SK-N-SH (cell line): ENCODE results near the gene IL15RA. TPM values are rescaled to one million over a fixed set of nuclear protein-coding genes. Genes with fewer than 3 reads are reported as not detected.

Experiments
- CTCF ChIA-PET: fragments of 300-600, 350-600 bp; formaldehyde crosslinking; extraction: SDS; loops from one replicate; lab custom pipeline; 2021; lab: Yijun Ruan, JAX
- POLR2A ChIA-PET: fragments of 350-600 bp; sonication (Branson Sonifier 250); formaldehyde crosslinking; extraction: SDS; loops from one replicate; lab custom pipeline; 2020; ENCODE audit warnings: antibody characterized with exemption, inconsistent platforms; lab: Yijun Ruan, JAX
- DNase-seq: peaks from one replicate; pipeline ENCODE4 v3.0.0; 2012
- H2AFZ ChIP-seq: fragments of 200-600 bp; sonication (generic); 2 replicates; pipeline ENCODE4 v1.8.1; 2016; ENCODE audit warnings: antibody characterized with exemption, mild to moderate bottlenecking, low read depth
- H3F3A ChIP-seq: fragments of 200-600 bp; sonication (generic); replicated peaks from 2 replicates; pipeline ENCODE3; 2016; ENCODE audit warnings: antibody characterized with exemption, mild to moderate bottlenecking; ENCODE audit not compliant: insufficient read depth
- H3K27ac ChIP-seq, 2 experiments: fragments of 200-500 bp in 1 of 2; fragments of 200-600 bp in 1 of 2; sonication (Bioruptor generic) in 1 of 2; sonication (generic), shearing (Covaris generic) in 1 of 2; 2 replicates each; pipeline versions ENCODE4 v1.5.1 to v1.6.1; 2014 to 2016; ENCODE audit warnings: low read depth in 2 of 2, inconsistent platforms in 1 of 2, low read length in 1 of 2, mild to moderate bottlenecking in 1 of 2, mixed read lengths in 1 of 2
- H3K27me3 ChIP-seq: fragments of 200-600 bp; sonication (generic), shearing (Covaris generic); 2 replicates; pipeline ENCODE4 v1.6.1; 2016; ENCODE audit warnings: mixed run types; ENCODE audit not compliant: insufficient read depth
- H3K36me3 ChIP-seq, 2 experiments: fragments of 200-500 bp in 1 of 2; fragments of 200-600 bp in 1 of 2; sonication (Bioruptor generic) in 1 of 2; sonication (generic) in 1 of 2; replicated peaks in 1 of 2; 2 replicates each; pipeline versions ENCODE3 to v1.5.1; 2014 to 2016; ENCODE audit warnings: low read length in 1 of 2, mild to moderate bottlenecking in 1 of 2; ENCODE audit not compliant: insufficient read depth in 2 of 2, control insufficient read depth in 1 of 2
- H3K4me1 ChIP-seq, 2 experiments: fragments of 200-500 bp in 1 of 2; fragments of 200-600 bp in 1 of 2; sonication (Bioruptor generic) in 1 of 2; sonication (generic), shearing (Covaris generic) in 1 of 2; 2 replicates each; pipeline versions ENCODE4 v1.5.1 to v1.6.1; 2014 to 2016; ENCODE audit warnings: low read depth in 1 of 2, low read length in 1 of 2, mixed run types in 1 of 2; ENCODE audit not compliant: insufficient read depth in 2 of 2, control insufficient read depth in 1 of 2
- H3K4me2 ChIP-seq: fragments of 200-600 bp; sonication (generic), shearing (Covaris generic); 2 replicates; pipeline ENCODE4 v1.6.1; 2017; ENCODE audit warnings: mixed run types
- H3K4me3 ChIP-seq, 2 experiments: fragments of 200-500 bp in 1 of 2; fragments of 200-600 bp in 1 of 2; sonication (Bioruptor generic) in 1 of 2; sonication (generic), shearing (Covaris generic) in 1 of 2; 2 replicates each; pipeline versions ENCODE4 v1.5.1 to v1.8.1; 2014 to 2016; ENCODE audit warnings: low read depth in 2 of 2, inconsistent platforms in 1 of 2, low read length in 1 of 2, mild to moderate bottlenecking in 1 of 2, mixed read lengths in 1 of 2, moderate library complexity in 1 of 2
- H3K79me2 ChIP-seq: fragments of 200-600 bp; sonication (generic); 2 replicates; pipeline ENCODE4 v1.8.1; 2017; ENCODE audit warnings: mild to moderate bottlenecking; ENCODE audit not compliant: insufficient read depth
- H3K9ac ChIP-seq: fragments of 200-600 bp; sonication (generic); 2 replicates; pipeline ENCODE4 v1.6.1; 2017; ENCODE audit warnings: mixed run types
- H3K9me2 ChIP-seq: fragments of 200-600 bp; sonication (generic); 2 replicates; pipeline ENCODE4 v1.6.1; 2017; ENCODE audit warnings: mixed run types
- H3K9me3 ChIP-seq: fragments of 200-600 bp; sonication (generic); 2 replicates; pipeline ENCODE4 v1.6.1; 2017; ENCODE audit warnings: mixed run types, mild to moderate bottlenecking, moderate library complexity
- H4K20me1 ChIP-seq: fragments of 200-600 bp; sonication (generic); 2 replicates; pipeline ENCODE4 v1.6.1; 2017; ENCODE audit warnings: mild to moderate bottlenecking, mixed run types; ENCODE audit not compliant: insufficient read depth
- CTCF ChIP-seq: fragments of 200-600 bp; sonication (generic); IDR thresholded peaks from 2 replicates; pipeline ENCODE4 v1.6.1; 2017; ENCODE audit warnings: antibody characterized with exemption, mild to moderate bottlenecking, moderate library complexity
- FOXJ3 ChIP-seq: sonication (generic); formaldehyde crosslinking; IDR thresholded peaks from 2 replicates; pipeline ENCODE4 v1.5.1; 2020; ENCODE audit warnings: mild to moderate bottlenecking, missing genetic modification reagents
- IRF3 ChIP-seq: fragments of 150-350 bp; IDR thresholded peaks from 2 replicates; pipeline ENCODE4 v1.6.1; 2016; ENCODE audit warnings: mild to moderate bottlenecking, low read depth, low read length
- MAX ChIP-seq: IDR thresholded peaks from 2 replicates; pipeline ENCODE4 v1.4.0; 2012; ENCODE audit warnings: low read depth
- NFIC ChIP-seq: IDR thresholded peaks from 2 replicates; pipeline ENCODE4 v1.4.0; 2012; ENCODE audit warnings: borderline replicate concordance
- REST ChIP-seq: IDR thresholded peaks from 2 replicates; pipeline ENCODE4 v1.6.1; 2012; ENCODE audit warnings: mild to moderate bottlenecking, low read depth, low read length, moderate library complexity
- RXRA ChIP-seq: IDR thresholded peaks from 2 replicates; pipeline ENCODE4 v1.4.0; 2012; ENCODE audit warnings: low read depth, mild to moderate bottlenecking, borderline replicate concordance
- TAF1 ChIP-seq: IDR thresholded peaks from 2 replicates; pipeline ENCODE4 v1.6.1; 2012; ENCODE audit warnings: low read depth, mild to moderate bottlenecking, low read length, moderate library complexity, borderline replicate concordance
- ZBTB33 ChIP-seq: IDR thresholded peaks from 2 replicates; pipeline ENCODE4 v1.4.0; 2012; ENCODE audit warnings: low read depth, borderline replicate concordance
- WGBS: methylation state at CpG from one replicate; pipeline ENCODE4 v1.1.6; 2017; ENCODE audit warnings: low lambda C conversion rate; 5-methylcytosine and 5-hydroxymethylcytosine counted together
- polyA plus RNA-seq, 3 experiments: library from polyadenylated mRNA; depleted of rRNA; stranded (reverse); fragments of >200 nt; gene quantifications; 2 replicates each; pipeline ENCODE4 v1.2.3, GENCODE V29; 2012

The IL15RA gene
- polyA plus RNA-seq, 1 of the 3 experiments (the other 2 are of a cell fraction) = 2.1 TPM

GRCh38 chr10:5941579-5941978 is 35.8 kb downstream of the IL15RA start:
- H3K36me3 ChIP-seq = peaks cover 0 to 17% of the 10 kb centered on the region in 2 experiments
- no peak for DNase-seq
- POLR2A ChIA-PET = no interaction called here
- H3K27me3 ChIP-seq = no peaks in the 10 kb centered on the region
- no peak overlapping the region for H3K27ac ChIP-seq
- no peak overlapping the region for H3K4me2 ChIP-seq
- no peaks in the 10 kb centered on the region for H3K79me2 ChIP-seq
- H3K9ac ChIP-seq = no peak overlapping the region
- 83% methylated on average over 7 of the region's 7 CpGs for WGBS
- CTCF ChIA-PET = interaction anchor here (0.7 to 1.8 kb wide), 2 partner anchors 13 to 14 kb away, joined by 3 to 5 read pairs; no protein-coding TSS in a partner anchor
- H3K9me2 ChIP-seq = no peaks in the 10 kb centered on the region
- H3K4me3 ChIP-seq = no peak overlapping the region
- H3F3A ChIP-seq = peaks cover 24% of the 10 kb centered on the region
- H4K20me1 ChIP-seq = no peaks in the 10 kb centered on the region
- H2AFZ ChIP-seq = no peak overlapping the region
- H3K9me3 ChIP-seq = no peaks in the 10 kb centered on the region
- H3K4me1 ChIP-seq = peaks cover 0 to 23% of the 10 kb centered on the region in 2 experiments; a peak in 2 of 4 replicates
- no peak for TF ChIP-seq FOXJ3 (CRISPR knock-in tag)
- TF ChIP-seq NFIC = no peak
- no peak for TF ChIP-seq REST
- no peak for TF ChIP-seq CTCF
- TF ChIP-seq ZBTB33 = no peak
- no peak for TF ChIP-seq RXRA
- TF ChIP-seq IRF3 = no peak
- TF ChIP-seq TAF1 = no peak
- TF ChIP-seq MAX = no peak
- TF ChIP-seq, all 33 proteins: peak for 0
